SU-DHL-6 (cell line): ENCODE data around the gene TGM1.
A peak's percentile ranks its signal among the peaks of the same experiment; 100 is the strongest.

Source experiments
- CTCF ChIP-seq: fragments of 200-600 bp; sonication (generic); IDR thresholded peaks from one replicate; pipeline ENCODE4 v1.5.1; 2017; ENCODE audit warnings: antibody characterized with exemption, mild to moderate bottlenecking, low read length, moderate library complexity; ENCODE audit not compliant: insufficient read depth, poor library complexity, severe bottlenecking
- EZH2phosphoT487 ChIP-seq: fragments of 200-600 bp; sonication (generic), shearing (Covaris generic); conservative IDR thresholded peaks from 2 replicates; pipeline ENCODE4 v1.6.1; 2018; ENCODE audit warnings: mild to moderate bottlenecking, antibody characterized with exemption, low read length, moderate library complexity, mixed read lengths

GRCh38 chr14:24296341-24297157 is 33.6 kb upstream of the TGM1 start:
- TF ChIP-seq CTCF: peak; percentile 63
- no peak for TF ChIP-seq EZH2phosphoT487
